Cardiac muscle cell (in vitro differentiated cells and primary cell): ENCODE results near the gene LYRM4. TPM values are rescaled to one million over a fixed set of nuclear protein-coding genes. Genes with fewer than 3 reads are reported as not detected.
A peak's percentile ranks its signal among the peaks of the same experiment; 100 is the strongest.

ENCODE experiments used
- DNase-seq, 2 donors: peaks; one replicate each; pipeline versions ENCODE4 v3.0.0 to v3.0.0-alpha.2; 2010 to 2017; ENCODE audit warnings: low read depth in 1 of 2, low spot score in 1 of 2
- H3K27ac ChIP-seq: fragments of 200-600 bp; sonication (generic); 2 replicates; pipeline ENCODE4 v1.5.1; 2016
- H3K27me3 ChIP-seq: fragments of 200-600 bp; sonication (generic); 2 replicates; pipeline ENCODE4 v1.6.0; 2016; ENCODE audit warnings: control low read depth
- H3K36me3 ChIP-seq: fragments of 200-600 bp; sonication (generic); 2 replicates; pipeline ENCODE4 v1.5.1; 2016; ENCODE audit warnings: control low read depth
- H3K4me1 ChIP-seq: fragments of 200-600 bp; sonication (generic); 2 replicates; pipeline ENCODE4 v1.8.1; 2017; ENCODE audit warnings: low read depth, mild to moderate bottlenecking, mixed run types
- H3K4me3 ChIP-seq: fragments of 200-600 bp; sonication (generic); 2 replicates; pipeline ENCODE4 v1.5.1; 2016; ENCODE audit warnings: mild to moderate bottlenecking
- H3K9me3 ChIP-seq: fragments of 200-600 bp; sonication (generic); 2 replicates; pipeline ENCODE4 v1.5.1; 2017; ENCODE audit warnings: low read depth, mild to moderate bottlenecking, control low read depth
- polyA plus RNA-seq: library from polyadenylated mRNA; unstranded; fragments of >200 nt; fragmentation: Nextera tagmentation; extraction: Ambion mirVana; gene quantifications from 2 replicates; pipeline ENCODE4 v1.2.1, GENCODE V29; 2016
- total RNA-seq: library from RNA; depleted of rRNA; stranded (reverse); fragments of >200 nt; gene quantifications from 2 replicates; pipeline ENCODE4 v1.2.3, GENCODE V29; 2016
- TF ChIP-seq, protein P1 (sequence below): IDR thresholded peaks from 2 replicates; pipeline ENCODE4 v1.5.1; 2012; ENCODE audit warnings: low read depth, mild to moderate bottlenecking, low read length

The LYRM4 gene
- total and polyA plus RNA-seq, 2 experiments from 2014 or later = 24.2 to 38.3 TPM

DNA sequence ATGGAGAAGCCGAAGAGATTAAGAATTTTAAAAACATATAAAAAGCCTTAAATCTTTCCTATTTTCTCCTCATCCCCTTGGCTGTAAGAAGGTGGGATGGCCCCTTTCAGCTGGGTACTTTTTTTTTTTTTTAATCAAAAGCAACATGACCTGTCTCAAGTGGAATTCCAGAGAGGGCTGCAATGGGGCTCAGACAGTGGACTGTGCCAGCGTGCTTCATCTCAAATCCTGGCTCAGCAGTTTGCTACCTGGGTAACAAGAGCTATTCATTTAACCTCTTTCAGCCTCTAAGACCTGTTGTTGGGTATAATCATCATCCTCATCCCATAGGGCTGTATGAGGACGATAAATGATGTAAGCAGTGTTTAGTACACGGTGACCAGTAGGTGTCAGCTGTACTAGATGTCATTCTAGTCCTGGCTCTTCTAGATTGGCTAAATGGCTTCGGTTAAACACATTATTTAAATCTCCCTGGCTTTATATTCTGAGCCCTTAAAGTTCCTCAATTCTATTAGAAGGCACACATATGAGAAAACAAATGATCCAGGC is 182.6 kb downstream of the LYRM4 start:
- no peak for DNase-seq
- no peaks in the 10 kb centered on the region for H3K36me3 ChIP-seq
- no peaks in the 10 kb centered on the region for H3K4me1 ChIP-seq
- no peak overlapping the region for H3K27ac ChIP-seq
- no peak overlapping the region for H3K4me3 ChIP-seq
- H3K27me3 ChIP-seq = peaks cover 14% of the 10 kb centered on the region
- TF ChIP-seq, protein P1, sequence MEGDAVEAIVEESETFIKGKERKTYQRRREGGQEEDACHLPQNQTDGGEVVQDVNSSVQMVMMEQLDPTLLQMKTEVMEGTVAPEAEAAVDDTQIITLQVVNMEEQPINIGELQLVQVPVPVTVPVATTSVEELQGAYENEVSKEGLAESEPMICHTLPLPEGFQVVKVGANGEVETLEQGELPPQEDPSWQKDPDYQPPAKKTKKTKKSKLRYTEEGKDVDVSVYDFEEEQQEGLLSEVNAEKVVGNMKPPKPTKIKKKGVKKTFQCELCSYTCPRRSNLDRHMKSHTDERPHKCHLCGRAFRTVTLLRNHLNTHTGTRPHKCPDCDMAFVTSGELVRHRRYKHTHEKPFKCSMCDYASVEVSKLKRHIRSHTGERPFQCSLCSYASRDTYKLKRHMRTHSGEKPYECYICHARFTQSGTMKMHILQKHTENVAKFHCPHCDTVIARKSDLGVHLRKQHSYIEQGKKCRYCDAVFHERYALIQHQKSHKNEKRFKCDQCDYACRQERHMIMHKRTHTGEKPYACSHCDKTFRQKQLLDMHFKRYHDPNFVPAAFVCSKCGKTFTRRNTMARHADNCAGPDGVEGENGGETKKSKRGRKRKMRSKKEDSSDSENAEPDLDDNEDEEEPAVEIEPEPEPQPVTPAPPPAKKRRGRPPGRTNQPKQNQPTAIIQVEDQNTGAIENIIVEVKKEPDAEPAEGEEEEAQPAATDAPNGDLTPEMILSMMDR = peak; percentile 7
- H3K9me3 ChIP-seq = no peaks in the 10 kb centered on the region

DNA sequence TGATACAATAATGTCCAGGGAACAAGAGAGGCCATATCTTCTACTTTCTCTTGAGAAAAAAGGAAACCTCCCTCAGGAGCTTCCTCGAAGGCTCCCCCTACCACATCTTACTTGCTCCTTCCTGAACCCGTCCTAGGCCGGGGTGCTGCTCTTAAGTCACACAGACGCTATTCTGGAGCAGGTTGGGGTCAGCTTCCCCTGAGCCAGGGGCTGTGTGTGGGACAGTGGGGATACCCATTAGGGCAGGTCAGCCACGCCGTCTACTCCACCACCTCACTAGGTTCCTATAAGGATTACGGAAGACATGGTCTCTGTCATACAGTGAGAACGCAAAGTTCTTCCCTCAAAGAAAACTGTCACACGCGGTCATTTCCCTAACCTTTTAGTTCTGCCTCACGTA is 183.8 kb downstream of the LYRM4 start:
- no peaks in the 10 kb centered on the region for H3K4me1 ChIP-seq

GRCh38 chr6:5073992-5074391 is 186.8 kb downstream of the LYRM4 start:
- Histone ChIP-seq H3K4me1 (no peaks in the 10 kb centered on the region), H3K27me3 (no peaks in the 10 kb centered on the region), H3K36me3 (no peaks in the 10 kb centered on the region), H3K4me3 (no peak overlapping the region), H3K27ac (no peak overlapping the region), H3K9me3 (no peaks in the 10 kb centered on the region)
- no peak for DNase-seq
- TF ChIP-seq, protein P1 = no peak

More for the DNA sequence above, 183.8 kb downstream of the LYRM4 start:
- Histone ChIP-seq H3K4me3 (no peak overlapping the region), H3K9me3 (no peaks in the 10 kb centered on the region), H3K36me3 (no peaks in the 10 kb centered on the region), H3K27ac (no peak overlapping the region), H3K27me3 (peaks cover under 1% of the 10 kb centered on the region)
- TF ChIP-seq, protein P1 = no peak
- no peak for DNase-seq

GRCh38 chr6:5072440-5072839 is 188.3 kb downstream of the LYRM4 start:
- no peaks in the 10 kb centered on the region for H3K9me3 ChIP-seq
- TF ChIP-seq, protein P1 = no peak
- no peak for DNase-seq
- H3K4me1 ChIP-seq = no peaks in the 10 kb centered on the region
- H3K27me3 ChIP-seq = no peaks in the 10 kb centered on the region
- no peak overlapping the region for H3K4me3 ChIP-seq
- H3K27ac ChIP-seq = no peak overlapping the region
- H3K36me3 ChIP-seq = no peaks in the 10 kb centered on the region

DNA sequence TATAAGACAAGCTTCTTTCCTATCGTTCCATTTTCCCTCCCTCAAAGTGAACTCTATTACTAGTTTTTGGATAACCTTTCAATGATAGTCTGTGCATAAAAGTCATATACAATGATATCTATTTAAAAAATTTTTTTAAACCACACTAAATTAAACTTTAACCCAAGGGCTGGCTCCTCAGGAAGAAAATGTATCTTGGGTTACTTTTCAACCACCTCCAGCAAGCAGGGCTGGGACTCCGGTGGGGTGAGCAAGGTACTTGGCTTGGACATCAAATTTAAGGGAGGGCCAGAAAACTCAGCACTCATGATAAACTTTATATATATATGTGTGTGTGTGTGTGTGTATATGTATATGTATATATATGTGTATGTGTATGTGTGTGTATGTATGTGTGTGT is 189.5 kb downstream of the LYRM4 start:
- Histone ChIP-seq H3K4me3 (no peak overlapping the region), H3K4me1 (no peaks in the 10 kb centered on the region), H3K27me3 (no peaks in the 10 kb centered on the region), H3K36me3 (no peaks in the 10 kb centered on the region), H3K9me3 (no peaks in the 10 kb centered on the region), H3K27ac (no peak overlapping the region)
- TF ChIP-seq, protein P1 = no peak
- no peak for DNase-seq
